Measurements from ENCODE around the gene PARVB.

- TF ChIP-seq, protein P1, sequence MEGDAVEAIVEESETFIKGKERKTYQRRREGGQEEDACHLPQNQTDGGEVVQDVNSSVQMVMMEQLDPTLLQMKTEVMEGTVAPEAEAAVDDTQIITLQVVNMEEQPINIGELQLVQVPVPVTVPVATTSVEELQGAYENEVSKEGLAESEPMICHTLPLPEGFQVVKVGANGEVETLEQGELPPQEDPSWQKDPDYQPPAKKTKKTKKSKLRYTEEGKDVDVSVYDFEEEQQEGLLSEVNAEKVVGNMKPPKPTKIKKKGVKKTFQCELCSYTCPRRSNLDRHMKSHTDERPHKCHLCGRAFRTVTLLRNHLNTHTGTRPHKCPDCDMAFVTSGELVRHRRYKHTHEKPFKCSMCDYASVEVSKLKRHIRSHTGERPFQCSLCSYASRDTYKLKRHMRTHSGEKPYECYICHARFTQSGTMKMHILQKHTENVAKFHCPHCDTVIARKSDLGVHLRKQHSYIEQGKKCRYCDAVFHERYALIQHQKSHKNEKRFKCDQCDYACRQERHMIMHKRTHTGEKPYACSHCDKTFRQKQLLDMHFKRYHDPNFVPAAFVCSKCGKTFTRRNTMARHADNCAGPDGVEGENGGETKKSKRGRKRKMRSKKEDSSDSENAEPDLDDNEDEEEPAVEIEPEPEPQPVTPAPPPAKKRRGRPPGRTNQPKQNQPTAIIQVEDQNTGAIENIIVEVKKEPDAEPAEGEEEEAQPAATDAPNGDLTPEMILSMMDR (IDR thresholded peaks at IDR 0.05 in 2 of 3, conservative IDR thresholded peaks at IDR 0.05 in 1 of 3; ENCODE audit: insufficient read depth in 2 of 3, low read depth in 1 of 3, low read length in 3 of 3): no peak
- no peak for TF ChIP-seq SMARCC2 (IDR thresholded peaks at IDR 0.05; ENCODE audit: low read depth)
- TF ChIP-seq ZBTB8A (IDR thresholded peaks at IDR 0.05; ENCODE audit: partially characterized antibody): no peak
- no peak for TF ChIP-seq CBX3 (IDR thresholded peaks at IDR 0.05; ENCODE audit: borderline replicate concordance in 1 of 2, low read length in 2 of 2)
- no peak for TF ChIP-seq EP300 (IDR thresholded peaks at IDR 0.05; ENCODE audit: low read length)
Measured at GRCh38 chr22:44093791-44094190, 69.7 kb downstream of the PARVB start.
